K562 (cell line): ENCODE measurements around the gene FGFBP2.

Experiments
- ARID3A ChIP-seq: IDR thresholded peaks from 2 replicates; pipeline ENCODE4 v1.6.1; 2012; ENCODE audit warnings: low read depth, low read length, improper control_type of control experiment, borderline replicate concordance
- CBX2 ChIP-seq: fragments of 200-600 bp; sonication (generic); IDR thresholded peaks from one replicate; pipeline ENCODE4 v1.6.1; 2012; ENCODE audit warnings: mild to moderate bottlenecking, low read length, inconsistent platforms; ENCODE audit not compliant: insufficient read depth, poor library complexity, severe bottlenecking
- CEBPZ ChIP-seq: fragments of 150-350 bp; IDR thresholded peaks from 2 replicates; pipeline ENCODE4 v1.6.1; 2014; ENCODE audit warnings: low read depth, mild to moderate bottlenecking, low read length, borderline replicate concordance
- ELK1 ChIP-seq: sonication (generic); formaldehyde crosslinking; IDR thresholded peaks from 2 replicates; pipeline ENCODE4 v1.8.1; 2022; ENCODE audit warnings: missing genetic modification reagents
- FOS ChIP-seq: IDR thresholded peaks from 3 replicates; pipeline ENCODE4 v1.6.1; 2011; ENCODE audit not compliant: insufficient read length; ENCODE audit errors: extremely low read depth
- POLR2AphosphoS5 ChIP-seq: IDR thresholded peaks from 2 replicates; pipeline ENCODE4 v1.6.1; 2011; ENCODE audit warnings: mild to moderate bottlenecking, low read depth, low read length, moderate library complexity; ENCODE audit not compliant: control insufficient read depth, insufficient read depth
- RAD21 ChIP-seq, 2 experiments: fragments of 250-450 bp in 1 of 2; fragments of 450-650 bp in 1 of 2; sonication (Bioruptor Pico) in 1 of 2; formaldehyde crosslinking in 1 of 2; IDR thresholded peaks in 1 of 2; conservative IDR thresholded peaks in 1 of 2; 2 replicates each; pipeline versions ENCODE4 v1.4.0 to v1.8.0; 2020 to 2022; ENCODE audit warnings: mild to moderate bottlenecking in 2 of 2, moderate library complexity in 1 of 2
- SMC3 ChIP-seq: conservative IDR thresholded peaks from 2 replicates; pipeline ENCODE4 v1.6.1; 2011; ENCODE audit warnings: low read depth, low read length, improper control_type of control experiment; ENCODE audit not compliant: insufficient read depth
- ZBTB12 ChIP-seq: fragments of 250-450 bp; sonication (Bioruptor Pico); IDR thresholded peaks from 2 replicates; pipeline ENCODE4 v1.4.0; 2020

- TF ChIP-seq ARID3A (no peak), CEBPZ (no peak), RAD21 (CRISPR knock-in tag; conservative IDR thresholded peaks at IDR 0.05 in 1 of 2, IDR thresholded peaks at IDR 0.05 in 1 of 2) (no peak), POLR2AphosphoS5 (no peak), ZBTB12 (CRISPR knock-in tag) (no peak), CBX2 (no peak), FOS (no peak), SMC3 (no peak), ELK1 (CRISPR knock-in tag) (no peak)
These were observed 29.2 kb upstream of the FGFBP2 start for GRCh38 chr4:15992167-15992485.
